HEK293 (cell line): ENCODE results near the gene ASTN2.

Source experiments
- KLF10 ChIP-seq: fragments of 450-650 bp; IDR thresholded peaks from 2 replicates; pipeline ENCODE4 v1.5.1; 2018; ENCODE audit warnings: missing biosample characterization, mild to moderate bottlenecking, missing genetic modification characterization
- OVOL3 ChIP-seq: fragments of 450-650 bp; formaldehyde crosslinking; IDR thresholded peaks from 2 replicates; pipeline ENCODE4 v1.5.1; 2016; ENCODE audit warnings: missing biosample characterization, missing genetic modification characterization
- REST ChIP-seq: fragments of 450-650 bp; formaldehyde crosslinking; IDR thresholded peaks from 2 replicates; pipeline ENCODE4 v1.5.1; 2016; ENCODE audit warnings: missing biosample characterization, missing genetic modification characterization
- YY1 ChIP-seq: fragments of 450-650 bp; formaldehyde crosslinking; IDR thresholded peaks from 2 replicates; pipeline ENCODE4 v1.5.1; 2018; ENCODE audit warnings: missing biosample characterization, missing genetic modification characterization
- ZNF621 ChIP-seq: fragments of 450-650 bp; formaldehyde crosslinking; IDR thresholded peaks from 2 replicates; pipeline ENCODE4 v1.5.1; 2017; ENCODE audit warnings: missing biosample characterization, missing genetic modification characterization

- TF ChIP-seq KLF10 (tag by site-specific recombination) (no peak), ZNF621 (tag by site-specific recombination) (no peak), REST (tag by site-specific recombination) (no peak), OVOL3 (tag by site-specific recombination) (no peak), YY1 (tag by site-specific recombination) (no peak)
These were observed 353.9 kb downstream of the ASTN2 start for GRCh38 chr9:117060963-117061362.
